HG03175 (cell line): Measurements from ENCODE around the gene ZBED1.
"Not testable (repeated sequence)": the region's sequence is repeated elsewhere in the genome, so short reads cannot be mapped to it uniquely, and the experiment has no call there.

Experiments
- ATAC-seq: cut with Tn5 transposase; IDR thresholded peaks from one replicate; pipeline ENCODE4 v1.9.1; 2021; ENCODE audit warnings: mild to moderate bottlenecking, moderate library complexity; ENCODE audit not compliant: unreplicated experiment

The ZBED1 gene

GRCh38 chrX:2500803-2501558, at the start of gene ZBED1, which contains the start of gene DHRSX:
Gene ZBED1, minus strand, starts transcription at chrX:2500976. Its CDS starts 10,257 bp downstream, at chrX:2490719.
Gene DHRSX, minus strand, starts transcription at chrX:2500976. Its CDS starts 51 bp downstream, at chrX:2500925.
- ATAC-seq = peak; percentile 62

GRCh38 chrX:2549876-2550275, 49.1 kb upstream of the ZBED1 start:
- ATAC-seq = no peak

- no peak for ATAC-seq
These were observed 48.1 kb upstream of the ZBED1 start for GRCh38 chrX:2548711-2549423.

GRCh38 chrX:2547736-2548135, 47.0 kb upstream of the ZBED1 start:
- no peak for ATAC-seq

- ATAC-seq = no peak
These were observed 45.7 kb upstream of the ZBED1 start for GRCh38 chrX:2546496-2546895.

GRCh38 chrX:2545144-2545543, 44.4 kb upstream of the ZBED1 start:
- no peak for ATAC-seq

GRCh38 chrX:2542826-2543521, 42.2 kb upstream of the ZBED1 start:
- no peak for ATAC-seq

- ATAC-seq = no peak
These were observed 40.8 kb upstream of the ZBED1 start for GRCh38 chrX:2541603-2542002.

GRCh38 chrX:2540426-2540947, 39.7 kb upstream of the ZBED1 start:
- ATAC-seq = no peak

- no peak for ATAC-seq
These were observed 38.8 kb upstream of the ZBED1 start for GRCh38 chrX:2539586-2539985.

- ATAC-seq = no peak
These were observed 37.4 kb upstream of the ZBED1 start for GRCh38 chrX:2538031-2538757.

- ATAC-seq = no peak
These were observed 36.2 kb upstream of the ZBED1 start for GRCh38 chrX:2536974-2537373.

GRCh38 chrX:2536141-2536540, 35.4 kb upstream of the ZBED1 start:
- no peak for ATAC-seq

GRCh38 chrX:2534261-2535021, 33.7 kb upstream of the ZBED1 start:
- not testable (repeated sequence) for ATAC-seq

GRCh38 chrX:2533424-2533823, 32.6 kb upstream of the ZBED1 start:
- no peak for ATAC-seq

- ATAC-seq = no peak
These were observed 25.6 kb upstream of the ZBED1 start for GRCh38 chrX:2526390-2526789.

- no peak for ATAC-seq
These were observed 23.1 kb upstream of the ZBED1 start for GRCh38 chrX:2523911-2524310.

GRCh38 chrX:2521927-2522386, 21.2 kb upstream of the ZBED1 start:
- ATAC-seq = peak; percentile 20

GRCh38 chrX:2521092-2521926, 20.5 kb upstream of the ZBED1 start:
- ATAC-seq = peak; percentile 67
